C4-2B (cell line): ENCODE measurements around the gene NLGN1.

Experiments
- H3K27ac ChIP-seq: fragments of 450-650 bp; 2 replicates; pipeline ENCODE4 v1.5.1; 2017
- CTCF ChIP-seq: fragments of 450-650 bp; conservative IDR thresholded peaks from 2 replicates; pipeline ENCODE4 v1.5.1; 2017; ENCODE audit warnings: mild to moderate bottlenecking
- ZFX ChIP-seq: fragments of 450-650 bp; IDR thresholded peaks from 2 replicates; pipeline ENCODE4 v1.6.1; 2017

The NLGN1 gene

GRCh38 chr3:174170248-174170647, 772.7 kb downstream of the NLGN1 start:
- TF ChIP-seq ZFX (no peak), CTCF (no peak)

GRCh38 chr3:174186377-174186989, 788.9 kb downstream of the NLGN1 start:
- no peak overlapping the region for H3K27ac ChIP-seq
- TF ChIP-seq CTCF: no peak
- no peak for TF ChIP-seq ZFX

More at GRCh38 chr3:174170248-174170647, 772.7 kb downstream of the NLGN1 start:
- H3K27ac ChIP-seq: no peak overlapping the region

GRCh38 chr3:174191380-174191779, 793.8 kb downstream of the NLGN1 start:
- no peak for TF ChIP-seq ZFX
- no peak for TF ChIP-seq CTCF
- peak overlapping the region; percentile 50; the same call in 1 of the 2 replicates for H3K27ac ChIP-seq

GRCh38 chr3:174191895-174192294, 794.4 kb downstream of the NLGN1 start:
- TF ChIP-seq CTCF (no peak), ZFX (no peak)
- no peak overlapping the region for H3K27ac ChIP-seq

- no peak for TF ChIP-seq CTCF
- no peak for TF ChIP-seq ZFX
- H3K27ac ChIP-seq: no peak overlapping the region
These were observed 794.9 kb downstream of the NLGN1 start for GRCh38 chr3:174192471-174192870.

GRCh38 chr3:174193604-174194003, 796.1 kb downstream of the NLGN1 start:
- H3K27ac ChIP-seq: no peak overlapping the region
- TF ChIP-seq CTCF (no peak), ZFX (no peak)

GRCh38 chr3:174197416-174197815, 799.9 kb downstream of the NLGN1 start:
- H3K27ac ChIP-seq: no peak overlapping the region; the same call in 1 of the 2 replicates
- TF ChIP-seq ZFX (no peak), CTCF (no peak)
